ENCODE results near the gene PTX4.
A peak's percentile ranks its signal among the peaks of the same experiment; 100 is the strongest.
"Not testable (repeated sequence)": the region's sequence is repeated elsewhere in the genome, so short reads cannot be mapped to it uniquely, and the experiment has no call there.

PTX4 gene

GRCh38 chr16:1481906-1482835 is 6.6 kb downstream of the PTX4 start:
- DNase-seq (ENCODE audit: low read depth), result no peak

GRCh38 chr16:1478937-1479336 is 9.8 kb downstream of the PTX4 start:
- not testable (repeated sequence) for DNase-seq (ENCODE audit: low read depth)

GRCh38 chr16:1477033-1477432 is 11.7 kb downstream of the PTX4 start:
- DNase-seq (ENCODE audit: low read depth), result no peak

- no peak for DNase-seq (ENCODE audit: low read depth)
Measured at GRCh38 chr16:1475552-1476114, 13.1 kb downstream of the PTX4 start.

GRCh38 chr16:1474796-1475551 is 13.8 kb downstream of the PTX4 start, which contains the start of gene CLCN7:
Gene CLCN7, minus strand, starts transcription at chr16:1475028. Its CDS starts 54 bp downstream, at chr16:1474974.
- peak; percentile 89 for DNase-seq (ENCODE audit: low read depth)

- DNase-seq (ENCODE audit: low read depth), result no peak
Measured at GRCh38 chr16:1474082-1474795, 14.5 kb downstream of the PTX4 start.

- no peak for DNase-seq (ENCODE audit: low read depth)
Measured at GRCh38 chr16:1472974-1473373, 15.8 kb downstream of the PTX4 start.

- DNase-seq (ENCODE audit: low read depth), result no peak
Measured at GRCh38 chr16:1471569-1472194, 17.1 kb downstream of the PTX4 start.

- DNase-seq (ENCODE audit: low read depth), result no peak
Measured at GRCh38 chr16:1470481-1471251, 18.1 kb downstream of the PTX4 start.

GRCh38 chr16:1469693-1470201 is 19.0 kb downstream of the PTX4 start:
- DNase-seq (ENCODE audit: low read depth), result no peak

GRCh38 chr16:1469141-1469540 is 19.6 kb downstream of the PTX4 start:
- DNase-seq (ENCODE audit: low read depth), result not testable (repeated sequence)

GRCh38 chr16:1468426-1468810 is 20.3 kb downstream of the PTX4 start:
- DNase-seq (ENCODE audit: low read depth), result no peak

- no peak for DNase-seq (ENCODE audit: low read depth)
Measured at GRCh38 chr16:1466968-1467521, 21.7 kb downstream of the PTX4 start.

- DNase-seq (ENCODE audit: low read depth), result no peak
Measured at GRCh38 chr16:1466054-1466453, 22.7 kb downstream of the PTX4 start.

- no peak for DNase-seq (ENCODE audit: low read depth)
Measured at GRCh38 chr16:1465567-1465915, 23.2 kb downstream of the PTX4 start.

- no peak for DNase-seq (ENCODE audit: low read depth)
Measured at GRCh38 chr16:1464894-1465566, 23.7 kb downstream of the PTX4 start.

- no peak for DNase-seq (ENCODE audit: low read depth)
Measured at GRCh38 chr16:1464196-1464893, 24.4 kb downstream of the PTX4 start.

- no peak for DNase-seq (ENCODE audit: low read depth)
Measured at GRCh38 chr16:1461146-1461545, 27.6 kb downstream of the PTX4 start.

- DNase-seq (ENCODE audit: low read depth), result no peak
Measured at GRCh38 chr16:1460602-1461138, 28.1 kb downstream of the PTX4 start.
